ENCODE results near the gene DENND2A.

Gene DENND2A

DNA sequence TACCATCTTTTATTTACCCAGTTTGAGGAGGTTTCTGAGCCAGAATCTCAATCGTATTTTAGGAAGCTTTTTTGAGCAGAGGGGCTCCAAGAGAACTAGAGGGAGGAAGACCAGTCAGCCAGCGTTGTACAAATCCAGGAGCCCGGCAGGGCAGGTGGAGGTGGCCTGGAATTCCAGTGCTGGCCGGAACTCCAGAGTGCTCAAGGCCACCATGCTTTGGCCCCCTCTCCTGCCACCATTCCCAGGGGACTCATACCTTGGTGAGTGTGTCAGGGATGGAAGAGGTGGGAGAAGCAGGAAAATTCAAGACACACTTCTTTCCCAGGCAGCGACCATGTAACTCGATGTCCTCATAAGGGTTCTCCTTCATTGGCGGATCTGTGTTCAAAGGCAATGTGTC, 55.3 kb downstream of the DENND2A start:
- no CpG with 5 or more reads among the region's 7 CpGs for WGBS (ENCODE audit: extremely low coverage, insufficient coverage, insufficient read length)
- H3K36me3 ChIP-seq (ENCODE audit: control insufficient read depth in 1 of 2, insufficient read depth in 2 of 2, low read length in 2 of 2) = peaks cover 9 to 15% of the 10 kb centered on the region in 2 experiments
- no peak overlapping the region for H3K9ac ChIP-seq (ENCODE audit: low read length)
- H3K9me3 ChIP-seq (ENCODE audit: insufficient read depth, low read depth, low read length) = no peaks in the 10 kb centered on the region
- no peak overlapping the region for H4K91ac ChIP-seq (ENCODE audit: low read depth, low read length)
- H3K4me1 ChIP-seq (ENCODE audit: control insufficient read depth in 1 of 2, insufficient read depth in 2 of 2, low read length in 2 of 2) = no peaks in the 10 kb centered on the region
- H4K12ac ChIP-seq (ENCODE audit: low read depth, low read length) = no peak overlapping the region
- H2AFZ ChIP-seq (ENCODE audit: insufficient read depth, low read length, poor library complexity) = no peak overlapping the region
- H2AK5ac ChIP-seq (ENCODE audit: low read length) = no peak overlapping the region
- no peak overlapping the region for H2BK120ac ChIP-seq (ENCODE audit: insufficient read depth, low read length, poor library complexity)
- no peak overlapping the region for H3K4me2 ChIP-seq (ENCODE audit: low read length)
- H3K4ac ChIP-seq (ENCODE audit: low read depth, low read length) = no peak overlapping the region
- DNase-seq = no peak
- H3K79me1 ChIP-seq (ENCODE audit: low read length) = no peaks in the 10 kb centered on the region
- H3K79me2 ChIP-seq (ENCODE audit: control insufficient read depth, insufficient read depth, low read length, poor library complexity) = no peaks in the 10 kb centered on the region
- no peak overlapping the region for H2BK12ac ChIP-seq (ENCODE audit: low read length)
- H3K18ac ChIP-seq (ENCODE audit: low read length) = no peak overlapping the region
- H3K14ac ChIP-seq (ENCODE audit: low read length) = no peak overlapping the region
- no peaks in the 10 kb centered on the region for H3K27me3 ChIP-seq (ENCODE audit: insufficient read depth, low read length)
- no peak overlapping the region for H3K23ac ChIP-seq (ENCODE audit: low read length)
- H2BK5ac ChIP-seq (ENCODE audit: low read depth, low read length, poor library complexity) = no peak overlapping the region
- no peak overlapping the region for H3K4me3 ChIP-seq (ENCODE audit: low read depth, low read length)
- H3K27ac ChIP-seq (ENCODE audit: low read depth, low read length) = no peak overlapping the region
- no peak overlapping the region for H4K8ac ChIP-seq (ENCODE audit: low read depth, low read length)

DNA sequence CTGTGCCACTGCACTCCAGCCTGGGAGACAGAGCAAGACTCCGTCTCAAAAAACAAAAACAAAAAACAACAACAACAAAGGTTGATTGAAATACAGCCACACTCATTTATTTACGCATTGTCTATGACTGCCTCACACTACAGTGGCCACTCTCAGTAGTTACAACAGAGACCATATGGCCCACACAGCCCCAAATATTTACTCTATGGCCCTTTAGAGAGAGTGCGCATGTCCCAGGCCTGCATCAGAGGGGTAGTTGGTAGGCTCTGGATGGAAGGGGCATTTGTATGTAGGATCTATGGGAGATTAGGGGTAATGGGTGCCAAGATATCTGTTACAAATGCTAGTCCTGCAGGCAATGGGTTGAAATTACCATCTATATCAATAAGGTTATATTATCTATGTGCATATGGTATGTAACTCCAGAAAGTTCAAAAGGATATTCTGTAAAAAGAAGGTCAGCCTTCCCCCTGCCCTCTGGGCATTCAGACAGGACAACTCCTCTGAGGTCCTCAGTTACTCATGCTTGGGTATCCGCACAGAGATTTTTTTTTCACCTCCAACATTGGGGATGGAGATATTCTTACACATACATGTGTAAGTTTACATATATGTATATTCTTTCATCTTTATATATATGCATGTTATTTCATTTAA, 56.3 kb downstream of the DENND2A start:
- H3K79me1 ChIP-seq (ENCODE audit: low read length) = no peaks in the 10 kb centered on the region
- no CpG with 5 or more reads among the region's 4 CpGs for WGBS (ENCODE audit: extremely low coverage, insufficient coverage, insufficient read length)

DNA sequence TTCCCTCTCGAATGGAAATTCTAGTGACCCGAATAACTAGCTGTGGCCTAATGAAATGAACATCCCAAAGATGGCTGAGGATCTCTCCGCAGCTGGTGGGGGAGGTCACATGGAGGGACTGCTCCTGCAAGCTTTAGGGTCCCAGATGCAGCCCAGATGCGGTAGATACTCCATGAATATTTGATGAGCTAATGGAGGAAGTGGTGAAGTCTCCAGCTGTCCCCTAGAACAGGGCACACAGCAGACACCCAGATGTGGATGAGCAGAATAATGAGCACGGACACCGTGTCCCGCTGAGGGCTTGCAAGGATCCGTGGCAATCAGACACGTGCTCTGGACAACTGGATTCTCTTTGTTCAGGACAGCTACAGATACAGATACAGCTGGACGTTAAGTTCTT, 59.2 kb downstream of the DENND2A start:
- H2AFZ ChIP-seq (ENCODE audit: insufficient read depth, low read length, poor library complexity) = no peak overlapping the region
- H2BK12ac ChIP-seq (ENCODE audit: low read length) = no peak overlapping the region
- H2BK120ac ChIP-seq (ENCODE audit: insufficient read depth, low read length, poor library complexity) = no peak overlapping the region
- no peaks in the 10 kb centered on the region for H3K9me3 ChIP-seq (ENCODE audit: insufficient read depth, low read depth, low read length)
- WGBS (ENCODE audit: extremely low coverage, insufficient coverage, insufficient read length) = no CpG with 5 or more reads among the region's 10 CpGs
- H3K79me2 ChIP-seq (ENCODE audit: control insufficient read depth, insufficient read depth, low read length, poor library complexity) = no peaks in the 10 kb centered on the region
- peaks cover 4 to 10% of the 10 kb centered on the region in 2 experiments for H3K36me3 ChIP-seq (ENCODE audit: control insufficient read depth in 1 of 2, insufficient read depth in 2 of 2, low read length in 2 of 2)
- no peaks in the 10 kb centered on the region for H3K79me1 ChIP-seq (ENCODE audit: low read length)
- no peak overlapping the region for H3K23ac ChIP-seq (ENCODE audit: low read length)
- no peak overlapping the region for H3K9ac ChIP-seq (ENCODE audit: low read length)
- H2BK5ac ChIP-seq (ENCODE audit: low read depth, low read length, poor library complexity) = no peak overlapping the region
- H4K8ac ChIP-seq (ENCODE audit: low read depth, low read length) = no peak overlapping the region
- no peak overlapping the region for H2AK5ac ChIP-seq (ENCODE audit: low read length)
- no peak overlapping the region for H3K4ac ChIP-seq (ENCODE audit: low read depth, low read length)
- no peak overlapping the region for H3K27ac ChIP-seq (ENCODE audit: low read depth, low read length)
- no peaks in the 10 kb centered on the region for H3K4me1 ChIP-seq (ENCODE audit: control insufficient read depth in 1 of 2, insufficient read depth in 2 of 2, low read length in 2 of 2)
- H3K27me3 ChIP-seq (ENCODE audit: insufficient read depth, low read length) = no peaks in the 10 kb centered on the region
- H4K12ac ChIP-seq (ENCODE audit: low read depth, low read length) = no peak overlapping the region
- DNase-seq = no peak
- H3K4me2 ChIP-seq (ENCODE audit: low read length) = no peak overlapping the region
- H3K14ac ChIP-seq (ENCODE audit: low read length) = no peak overlapping the region
- no peak overlapping the region for H3K4me3 ChIP-seq (ENCODE audit: low read depth, low read length)
- no peak overlapping the region for H4K91ac ChIP-seq (ENCODE audit: low read depth, low read length)
- H3K18ac ChIP-seq (ENCODE audit: low read length) = no peak overlapping the region

More for the DNA sequence above, 56.3 kb downstream of the DENND2A start:
- Histone ChIP-seq H3K4ac (ENCODE audit: low read depth, low read length) (no peak overlapping the region), H2BK12ac (ENCODE audit: low read length) (no peak overlapping the region), H3K18ac (ENCODE audit: low read length) (no peak overlapping the region), H4K91ac (ENCODE audit: low read depth, low read length) (no peak overlapping the region), H3K9ac (ENCODE audit: low read length) (no peak overlapping the region), H3K79me2 (ENCODE audit: control insufficient read depth, insufficient read depth, low read length, poor library complexity) (no peaks in the 10 kb centered on the region), H2AFZ (ENCODE audit: insufficient read depth, low read length, poor library complexity) (no peak overlapping the region), H3K4me1 (ENCODE audit: control insufficient read depth in 1 of 2, insufficient read depth in 2 of 2, low read length in 2 of 2) (no peaks in the 10 kb centered on the region), H4K8ac (ENCODE audit: low read depth, low read length) (no peak overlapping the region), H3K9me3 (ENCODE audit: insufficient read depth, low read depth, low read length) (no peaks in the 10 kb centered on the region), H3K14ac (ENCODE audit: low read length) (no peak overlapping the region), H3K4me2 (ENCODE audit: low read length) (no peak overlapping the region), H2BK5ac (ENCODE audit: low read depth, low read length, poor library complexity) (no peak overlapping the region), H3K27me3 (ENCODE audit: insufficient read depth, low read length) (no peaks in the 10 kb centered on the region), H4K12ac (ENCODE audit: low read depth, low read length) (no peak overlapping the region), H2AK5ac (ENCODE audit: low read length) (no peak overlapping the region), H3K23ac (ENCODE audit: low read length) (no peak overlapping the region), H3K36me3 (ENCODE audit: control insufficient read depth in 1 of 2, insufficient read depth in 2 of 2, low read length in 2 of 2) (peaks cover 9 to 12% of the 10 kb centered on the region in 2 experiments), H3K27ac (ENCODE audit: low read depth, low read length) (no peak overlapping the region), H3K4me3 (ENCODE audit: low read depth, low read length) (no peak overlapping the region), H2BK120ac (ENCODE audit: insufficient read depth, low read length, poor library complexity) (no peak overlapping the region)
- DNase-seq = no peak

GRCh38 chr7:140577651-140578050, 63.0 kb downstream of the DENND2A start:
- no peak overlapping the region for H2AFZ ChIP-seq (ENCODE audit: insufficient read depth, low read length, poor library complexity)
- H2BK12ac ChIP-seq (ENCODE audit: low read length) = no peak overlapping the region
- no peak overlapping the region for H3K9ac ChIP-seq (ENCODE audit: low read length)
- H4K91ac ChIP-seq (ENCODE audit: low read depth, low read length) = no peak overlapping the region
- H2BK5ac ChIP-seq (ENCODE audit: low read depth, low read length, poor library complexity) = no peak overlapping the region
- no peak overlapping the region for H3K18ac ChIP-seq (ENCODE audit: low read length)
- DNase-seq = no peak
- no peaks in the 10 kb centered on the region for H3K9me3 ChIP-seq (ENCODE audit: insufficient read depth, low read depth, low read length)
- no peaks in the 10 kb centered on the region for H3K79me2 ChIP-seq (ENCODE audit: control insufficient read depth, insufficient read depth, low read length, poor library complexity)
- H3K23ac ChIP-seq (ENCODE audit: low read length) = no peak overlapping the region
- H3K27me3 ChIP-seq (ENCODE audit: insufficient read depth, low read length) = no peaks in the 10 kb centered on the region
- no peak overlapping the region for H4K8ac ChIP-seq (ENCODE audit: low read depth, low read length)
- H2AK5ac ChIP-seq (ENCODE audit: low read length) = no peak overlapping the region
- no peak overlapping the region for H3K4ac ChIP-seq (ENCODE audit: low read depth, low read length)
- peaks cover 0 to 9% of the 10 kb centered on the region in 2 experiments for H3K36me3 ChIP-seq (ENCODE audit: control insufficient read depth in 1 of 2, insufficient read depth in 2 of 2, low read length in 2 of 2)
- H3K27ac ChIP-seq (ENCODE audit: low read depth, low read length) = no peak overlapping the region
- H3K4me2 ChIP-seq (ENCODE audit: low read length) = no peak overlapping the region
- H2BK120ac ChIP-seq (ENCODE audit: insufficient read depth, low read length, poor library complexity) = no peak overlapping the region
- H3K79me1 ChIP-seq (ENCODE audit: low read length) = no peaks in the 10 kb centered on the region
- H4K12ac ChIP-seq (ENCODE audit: low read depth, low read length) = no peak overlapping the region
- no peak overlapping the region for H3K4me3 ChIP-seq (ENCODE audit: low read depth, low read length)
- no peak overlapping the region for H3K14ac ChIP-seq (ENCODE audit: low read length)
- H3K4me1 ChIP-seq (ENCODE audit: control insufficient read depth in 1 of 2, insufficient read depth in 2 of 2, low read length in 2 of 2) = no peaks in the 10 kb centered on the region
- WGBS (ENCODE audit: extremely low coverage, insufficient coverage, insufficient read length) = no CpG with 5 or more reads among the region's 5 CpGs
